HUES64 (cell line): ENCODE data around the gene EHD2.
A peak's percentile ranks its signal among the peaks of the same experiment; 100 is the strongest.
"Not testable (repeated sequence)": the region's sequence is repeated elsewhere in the genome, so short reads cannot be mapped to it uniquely, and the experiment has no call there.

Experiments
- H3K27ac ChIP-seq: 2 replicates; pipeline ENCODE4 v1.7.0; 2013; ENCODE audit warnings: low read depth, low read length, inconsistent platforms
- H3K27me3 ChIP-seq: 2 replicates; pipeline ENCODE4 v1.6.1; 2013; ENCODE audit warnings: mild to moderate bottlenecking, low read length; ENCODE audit not compliant: insufficient read depth
- H3K36me3 ChIP-seq: 2 replicates; pipeline ENCODE4 v1.6.1; 2013; ENCODE audit warnings: mild to moderate bottlenecking, low read length; ENCODE audit not compliant: insufficient read depth
- H3K4me1 ChIP-seq: 2 replicates; pipeline ENCODE4 v1.6.1; 2013; ENCODE audit warnings: mild to moderate bottlenecking, low read length, moderate library complexity; ENCODE audit not compliant: insufficient read depth
- H3K4me3 ChIP-seq: 2 replicates; pipeline ENCODE4 v1.5.1; 2013; ENCODE audit warnings: mild to moderate bottlenecking, low read length, moderate library complexity
- H3K9ac ChIP-seq: 2 replicates; pipeline ENCODE4 v1.6.1; 2013; ENCODE audit warnings: mild to moderate bottlenecking, low read depth, low read length
- H3K9me3 ChIP-seq: 2 replicates; pipeline ENCODE4 v1.6.1; 2013; ENCODE audit warnings: low read depth, low read length; ENCODE audit not compliant: insufficient read depth
- WGBS: fragments of 150-250, 120-280 bp; methylation state at CpG from one replicate; pipeline ENCODE4 v1.1.7; 2013; ENCODE audit warnings: missing lambda C conversion rate; 5-methylcytosine and 5-hydroxymethylcytosine counted together

Gene EHD2

DNA sequence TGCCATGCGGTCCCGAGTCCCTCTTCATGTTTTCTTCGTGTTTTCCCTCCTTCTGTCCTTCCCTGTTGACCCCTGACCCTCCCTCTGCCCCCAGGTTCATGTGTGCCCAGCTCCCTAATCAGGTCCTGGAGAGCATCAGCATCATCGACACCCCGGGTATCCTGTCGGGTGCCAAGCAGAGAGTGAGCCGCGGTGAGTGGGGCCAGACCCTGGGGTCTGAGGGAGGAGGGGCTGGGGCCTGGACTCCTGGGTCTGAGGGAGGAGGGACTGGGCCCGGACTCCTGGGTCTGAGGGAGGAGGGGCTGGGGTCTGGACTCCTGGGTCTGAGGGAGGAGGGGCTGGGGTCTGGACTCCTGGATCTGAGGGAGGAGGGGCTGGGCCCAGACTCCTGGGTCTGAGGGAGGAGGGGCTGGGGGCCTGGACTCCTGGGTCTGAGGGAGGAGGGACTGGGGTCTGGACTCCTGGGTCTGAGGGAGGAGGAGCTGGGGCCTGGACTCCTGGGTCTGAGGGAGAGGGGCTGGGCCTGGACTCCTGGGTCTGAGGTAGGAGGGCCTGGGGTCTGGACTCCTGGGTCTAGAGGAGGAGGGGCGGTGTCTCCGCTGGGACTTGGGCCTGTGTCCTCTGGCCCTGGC is 5.3 kb downstream of the EHD2 start:
- not testable (repeated sequence) for H3K4me1 ChIP-seq, H3K36me3 ChIP-seq, H3K4me3 ChIP-seq, H3K9me3 ChIP-seq, H3K27me3 ChIP-seq, H3K27ac ChIP-seq
- 88% methylated on average over 11 of the region's 11 CpGs for WGBS
- peak overlapping the region; percentile 3; the same call in 1 of the 2 replicates for H3K9ac ChIP-seq

DNA sequence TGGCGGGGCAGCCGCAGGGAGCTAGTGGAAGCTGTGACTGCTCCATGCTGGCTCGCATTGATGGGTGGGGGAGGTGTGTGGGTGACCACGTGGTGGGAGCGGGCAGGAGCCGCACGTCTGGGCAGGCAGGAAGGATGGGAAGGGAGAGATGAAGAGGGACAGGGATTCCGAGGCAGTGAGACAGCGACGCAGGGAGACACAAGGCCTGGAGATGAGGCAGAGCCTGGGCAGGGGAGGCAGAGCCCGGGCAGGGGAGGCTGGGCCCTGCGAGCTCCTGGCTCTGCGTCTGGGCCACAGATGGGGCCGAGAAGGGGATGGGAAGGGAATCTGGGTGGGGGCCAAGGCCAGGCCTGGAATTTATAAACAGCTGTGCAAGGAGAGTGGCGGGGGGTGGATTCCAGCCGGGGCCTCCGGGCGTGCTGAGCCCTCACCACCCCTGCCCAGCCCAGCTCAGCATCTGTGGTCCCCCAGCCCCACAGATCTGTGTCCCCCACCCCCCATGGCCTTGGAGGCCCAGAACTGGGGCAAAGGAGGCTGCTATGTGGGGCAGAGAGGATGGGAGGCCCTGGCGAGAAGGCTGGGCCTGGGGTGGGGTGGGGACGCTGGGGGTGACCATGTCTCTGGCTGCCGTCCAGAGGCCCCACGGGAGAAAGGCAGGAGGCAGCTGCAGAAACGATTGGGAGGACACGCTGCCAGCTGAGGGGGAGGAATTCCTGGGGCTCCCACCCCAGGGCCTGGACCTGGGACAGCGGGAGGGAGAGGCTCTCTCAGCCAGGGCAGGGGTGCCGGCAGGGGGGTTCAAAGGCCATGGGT is 6.0 kb downstream of the EHD2 start:
- Histone ChIP-seq H3K27me3 (no peaks in the 10 kb centered on the region), H3K36me3 (no peaks in the 10 kb centered on the region), H3K9ac (peak overlapping the region; percentile 3; the same call in 1 of the 2 replicates), H3K9me3 (no peaks in the 10 kb centered on the region), H3K27ac (no peak overlapping the region), H3K4me1 (no peaks in the 10 kb centered on the region), H3K4me3 (no peak overlapping the region)
- 69% methylated on average over 23 of the region's 26 CpGs for WGBS

DNA sequence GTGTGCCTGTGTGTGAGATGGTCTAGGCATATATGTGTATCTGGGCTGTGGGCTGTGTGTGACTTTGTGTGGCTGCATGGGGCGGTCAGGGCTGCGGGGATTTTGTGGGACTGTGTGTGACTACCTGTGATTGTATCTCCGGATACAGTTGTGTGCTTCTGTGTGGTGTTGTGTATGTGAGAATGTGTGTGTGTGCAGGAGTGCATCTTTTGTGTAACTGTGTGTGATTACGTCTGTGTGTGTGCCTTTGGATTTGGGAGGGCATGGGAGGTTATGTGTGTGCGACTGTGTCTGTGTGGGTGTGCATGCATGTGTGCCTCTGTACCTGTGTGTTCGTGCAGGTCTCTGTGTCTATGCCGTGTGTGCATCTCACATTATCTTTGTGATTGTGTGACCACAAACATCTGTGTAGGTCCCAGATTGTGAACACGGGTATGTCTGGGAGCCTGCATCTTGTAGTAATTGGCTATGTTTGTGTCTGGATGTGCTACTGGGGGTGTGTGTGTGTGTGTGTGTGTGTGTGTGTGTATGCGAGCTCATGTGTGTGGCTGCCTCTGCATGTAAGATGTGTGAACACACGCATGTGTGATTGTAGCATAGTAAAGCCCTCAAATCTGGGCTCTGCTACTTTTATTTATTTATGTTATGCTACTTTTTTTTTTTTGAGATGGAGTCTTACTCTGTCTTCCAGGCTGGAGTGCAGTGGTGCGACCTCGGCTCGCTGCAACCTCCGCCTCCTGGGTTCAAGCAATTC is 7.6 kb downstream of the EHD2 start:
- no peak overlapping the region for H3K4me3 ChIP-seq
- no peaks in the 10 kb centered on the region for H3K4me1 ChIP-seq
- H3K27ac ChIP-seq: no peak overlapping the region
- no peaks in the 10 kb centered on the region for H3K27me3 ChIP-seq
- WGBS: 93% methylated on average over 13 of the region's 14 CpGs
- no peaks in the 10 kb centered on the region for H3K36me3 ChIP-seq
- no peak overlapping the region for H3K9ac ChIP-seq
- no peaks in the 10 kb centered on the region for H3K9me3 ChIP-seq

- H3K9me3 ChIP-seq: no peaks in the 10 kb centered on the region
- no peak overlapping the region for H3K9ac ChIP-seq
- no peak overlapping the region for H3K4me3 ChIP-seq
- H3K36me3 ChIP-seq: no peaks in the 10 kb centered on the region
- no peaks in the 10 kb centered on the region for H3K27me3 ChIP-seq
- 66% methylated on average over 7 of the region's 7 CpGs for WGBS
- no peaks in the 10 kb centered on the region for H3K4me1 ChIP-seq
- no peak overlapping the region for H3K27ac ChIP-seq
Observed at GRCh38 chr19:47723581-47723940, 10.3 kb downstream of the EHD2 start.

DNA sequence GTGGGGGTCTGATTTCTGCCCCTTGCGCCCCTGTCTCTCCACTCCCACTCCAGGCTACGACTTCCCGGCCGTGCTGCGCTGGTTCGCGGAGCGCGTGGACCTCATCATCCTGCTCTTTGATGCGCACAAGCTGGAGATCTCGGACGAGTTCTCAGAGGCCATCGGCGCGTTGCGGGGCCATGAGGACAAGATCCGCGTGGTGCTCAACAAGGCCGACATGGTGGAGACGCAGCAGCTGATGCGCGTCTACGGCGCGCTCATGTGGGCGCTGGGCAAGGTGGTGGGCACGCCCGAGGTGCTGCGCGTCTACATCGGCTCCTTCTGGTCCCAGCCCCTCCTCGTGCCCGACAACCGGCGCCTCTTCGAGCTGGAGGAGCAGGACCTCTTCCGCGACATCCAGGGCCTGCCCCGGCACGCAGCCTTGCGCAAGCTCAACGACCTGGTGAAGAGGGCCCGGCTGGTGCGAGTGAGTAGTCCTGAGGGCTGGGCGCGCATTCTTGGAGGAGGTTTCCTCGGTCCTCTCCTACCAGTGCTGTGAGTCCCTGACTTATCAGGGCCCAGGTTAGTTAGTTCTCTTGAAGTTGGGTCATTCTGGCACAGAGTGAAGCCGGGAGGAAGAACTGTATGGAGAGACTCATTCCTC is 12.7 kb downstream of the EHD2 start:
- H3K9ac ChIP-seq: no peak overlapping the region
- no peak overlapping the region for H3K27ac ChIP-seq
- no peaks in the 10 kb centered on the region for H3K27me3 ChIP-seq
- H3K9me3 ChIP-seq: no peaks in the 10 kb centered on the region
- 95% methylated on average over 48 of the region's 48 CpGs for WGBS
- H3K4me3 ChIP-seq: no peak overlapping the region
- H3K36me3 ChIP-seq: no peaks in the 10 kb centered on the region
- peaks cover 6% of the 10 kb centered on the region; the same call in 1 of the 2 replicates for H3K4me1 ChIP-seq

DNA sequence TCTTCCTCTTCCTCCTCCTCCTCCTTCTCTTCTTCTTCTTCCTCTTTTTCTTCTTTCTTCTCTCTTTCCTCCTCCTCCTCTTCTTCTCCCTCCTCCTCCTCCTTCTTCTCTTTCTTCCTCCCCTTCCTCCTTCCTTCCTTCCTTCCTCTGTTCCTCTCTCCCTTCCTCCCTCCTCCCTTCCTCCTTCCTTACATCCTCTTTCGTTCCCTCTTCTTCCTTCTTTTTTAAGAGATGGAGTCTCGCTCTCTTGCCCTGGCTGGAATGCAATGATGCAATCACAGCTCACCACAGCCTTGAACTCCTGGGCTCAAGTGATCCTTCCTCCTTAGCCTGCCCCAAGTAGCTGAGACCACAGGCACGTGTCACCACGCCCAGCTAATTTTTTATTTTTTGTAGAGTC is 13.2 kb downstream of the EHD2 start:
- no peaks in the 10 kb centered on the region for H3K9me3 ChIP-seq
- H3K4me1 ChIP-seq: peaks cover 6% of the 10 kb centered on the region; the same call in 1 of the 2 replicates
- no peak overlapping the region for H3K27ac ChIP-seq
- no peaks in the 10 kb centered on the region for H3K27me3 ChIP-seq
- WGBS: 96% methylated on average over 4 of the region's 4 CpGs
- H3K36me3 ChIP-seq: no peaks in the 10 kb centered on the region
- H3K4me3 ChIP-seq: no peak overlapping the region
- H3K9ac ChIP-seq: no peak overlapping the region

DNA sequence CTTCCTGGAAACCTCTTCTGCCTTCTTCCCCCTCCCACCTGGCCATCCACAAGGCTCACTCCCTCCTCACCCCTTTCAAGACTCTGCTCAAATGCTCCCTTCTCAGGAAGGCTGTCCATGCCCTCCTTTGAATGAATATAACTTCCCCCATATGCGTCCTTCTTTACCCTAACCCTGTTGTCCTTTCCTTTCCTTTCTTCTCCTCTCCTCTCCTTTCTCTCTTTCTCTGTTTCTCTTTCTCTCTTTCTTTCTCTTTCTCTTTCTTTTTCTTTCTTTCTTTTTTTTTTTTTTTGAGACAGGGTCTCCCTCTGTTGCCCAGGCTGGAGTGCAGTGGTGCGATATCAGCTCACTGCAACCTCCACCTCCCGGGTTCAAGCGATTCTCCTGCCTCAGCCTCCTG is 15.1 kb downstream of the EHD2 start:
- H3K4me1 ChIP-seq, H3K4me3 ChIP-seq, H3K9ac ChIP-seq, H3K27ac ChIP-seq, H3K9me3 ChIP-seq, H3K27me3 ChIP-seq, H3K36me3 ChIP-seq: not testable (repeated sequence)
- 85% methylated on average over 4 of the region's 4 CpGs for WGBS

GRCh38 chr19:47729468-47729798 is 16.2 kb downstream of the EHD2 start:
- no peaks in the 10 kb centered on the region for H3K27me3 ChIP-seq
- 3% methylated on average over 9 of the region's 9 CpGs for WGBS
- no peaks in the 10 kb centered on the region for H3K9me3 ChIP-seq
- peaks cover 6% of the 10 kb centered on the region; the same call in 1 of the 2 replicates for H3K4me1 ChIP-seq
- peak overlapping the region; percentile 64 for H3K4me3 ChIP-seq
- peak overlapping the region; percentile 19; the same call in 1 of the 2 replicates for H3K27ac ChIP-seq
- no peaks in the 10 kb centered on the region for H3K36me3 ChIP-seq
- H3K9ac ChIP-seq: peak overlapping the region; percentile 48; the same call in 1 of the 2 replicates

DNA sequence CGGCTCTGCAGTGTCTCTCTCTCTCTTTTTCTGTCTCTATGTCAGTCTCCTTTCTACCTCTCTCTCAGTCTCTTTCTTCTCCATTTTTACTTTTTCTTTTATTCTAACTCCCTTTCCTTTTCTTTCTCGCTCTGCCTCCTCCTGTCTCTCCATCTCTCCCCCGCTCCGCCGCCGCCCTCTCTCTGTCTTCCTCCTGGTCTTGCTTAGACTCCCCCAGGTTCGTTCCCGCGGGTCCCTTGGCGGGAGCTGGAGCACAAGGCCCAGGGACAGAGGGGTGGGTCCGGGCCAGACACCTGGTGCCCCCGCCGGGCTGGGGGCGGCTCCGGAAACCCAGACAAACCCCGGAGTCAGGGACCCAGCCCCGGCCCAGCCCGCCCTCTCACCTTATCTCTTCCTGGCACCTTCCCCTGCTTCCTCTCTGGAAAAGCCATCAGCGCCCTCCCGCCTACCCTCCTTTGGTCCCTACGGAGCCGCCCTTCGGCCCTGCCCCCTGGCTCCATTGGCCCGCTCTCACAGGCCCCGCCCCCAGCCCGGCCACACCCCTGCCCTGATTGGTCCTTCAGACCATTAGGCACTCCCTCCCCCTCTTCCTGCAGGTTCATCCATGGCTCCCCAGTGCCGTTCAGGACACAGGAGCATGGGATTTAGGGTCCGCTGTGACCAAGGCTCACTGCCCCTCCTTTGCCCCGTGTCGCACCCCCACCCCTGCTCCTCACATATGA is 16.7 kb downstream of the EHD2 start:
- H3K4me1 ChIP-seq: peaks cover 6% of the 10 kb centered on the region; the same call in 1 of the 2 replicates
- H3K4me3 ChIP-seq: peak overlapping the region; percentile 64
- H3K27ac ChIP-seq: peak overlapping the region; percentile 19; the same call in 1 of the 2 replicates
- 9% methylated on average over 30 of the region's 30 CpGs for WGBS
- no peaks in the 10 kb centered on the region for H3K36me3 ChIP-seq
- H3K9me3 ChIP-seq: no peaks in the 10 kb centered on the region
- peak overlapping the region; percentile 48; the same call in 1 of the 2 replicates for H3K9ac ChIP-seq
- no peaks in the 10 kb centered on the region for H3K27me3 ChIP-seq

DNA sequence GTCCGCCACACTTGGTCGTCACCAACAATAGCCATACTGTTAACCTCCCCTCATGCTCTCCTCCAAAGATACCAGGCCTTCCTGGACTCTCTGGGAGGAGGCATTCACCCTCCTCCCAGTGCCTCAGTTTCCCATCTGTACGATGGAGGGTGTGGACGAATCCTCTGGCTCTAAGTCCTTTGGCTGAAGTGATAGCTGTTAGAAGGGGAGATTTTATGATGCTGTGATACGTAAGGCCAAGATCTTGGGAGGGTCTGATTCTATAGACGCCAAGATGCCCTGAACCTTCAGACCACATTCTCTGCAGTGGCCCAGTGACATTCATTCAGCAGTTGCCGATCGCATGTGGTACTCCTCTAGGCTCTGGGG is 17.3 kb downstream of the EHD2 start:
- no peaks in the 10 kb centered on the region for H3K9me3 ChIP-seq
- H3K4me1 ChIP-seq: peaks cover 6% of the 10 kb centered on the region; the same call in 1 of the 2 replicates
- H3K36me3 ChIP-seq: no peaks in the 10 kb centered on the region
- no peaks in the 10 kb centered on the region for H3K27me3 ChIP-seq
- no peak overlapping the region for H3K9ac ChIP-seq
- H3K27ac ChIP-seq: no peak overlapping the region
- 94% methylated on average over 8 of the region's 8 CpGs for WGBS
- 0 out of 2 replicates have a peak overlapping the region, but pooled peaks have one; percentile 64 for H3K4me3 ChIP-seq
